PC-9 (cell line): Measurements from ENCODE around the gene MAP9. TPM values are rescaled to one million over a fixed set of nuclear protein-coding genes. Genes with fewer than 3 reads are reported as not detected.

ENCODE experiments used
- BruUV-seq: library from RNA; stranded (reverse); fragments of 400-500 nt; replicated peaks from 2 replicates; lab custom pipeline; 2021; lab: Mats Ljungman, UMichigan
- CTCF ChIA-PET: fragments of 300-600 bp; sonication (Branson Sonifier 250); formaldehyde crosslinking; loops from one replicate; lab custom pipeline; 2022; ENCODE audit warnings: antibody characterized with exemption; lab: Charles Lee
- POLR2A ChIA-PET: fragments of 300-600 bp; sonication (Branson Sonifier 250); formaldehyde crosslinking; loops from one replicate; lab custom pipeline; 2022; ENCODE audit warnings: antibody characterized with exemption; ENCODE audit not compliant: unreplicated experiment; lab: Charles Lee
- DNase-seq, 2 experiments: peaks; one replicate each; pipeline versions ENCODE4 v3.0.0 to v3.0.0-alpha.2; 2015 to 2022; ENCODE audit warnings: mixed read lengths in 1 of 2
- H2AFZ ChIP-seq: fragments of 200-600 bp; sonication (generic); 2 replicates; pipeline ENCODE4 v1.8.1; 2017; ENCODE audit warnings: antibody characterized with exemption
- H3F3A ChIP-seq: fragments of 200-600 bp; sonication (generic); 2 replicates; pipeline ENCODE4 v1.8.1; 2017; ENCODE audit warnings: antibody characterized with exemption, mild to moderate bottlenecking, low read depth; ENCODE audit not compliant: insufficient read depth
- H3K27ac ChIP-seq: fragments of 200-600 bp; sonication (generic); 2 replicates; pipeline ENCODE4 v1.6.1; 2016; ENCODE audit warnings: mixed run types
- H3K27me3 ChIP-seq: fragments of 200-600 bp; sonication (generic); 2 replicates; pipeline ENCODE4 v1.6.1; 2016; ENCODE audit warnings: low read depth, mixed run types; ENCODE audit not compliant: insufficient read depth
- H3K36me3 ChIP-seq: fragments of 200-600 bp; sonication (generic); 2 replicates; pipeline ENCODE4 v1.6.1; 2016; ENCODE audit warnings: low read depth, mixed run types
- H3K4me1 ChIP-seq: fragments of 200-600 bp; sonication (generic); replicated peaks from 2 replicates; pipeline ENCODE4 v1.6.1; 2016; ENCODE audit warnings: mixed run types; ENCODE audit not compliant: insufficient read depth
- H3K4me2 ChIP-seq: fragments of 200-600 bp; sonication (generic); 2 replicates; pipeline ENCODE4 v1.6.1; 2017; ENCODE audit warnings: mixed run types
- H3K4me3 ChIP-seq: fragments of 200-600 bp; sonication (generic); 2 replicates; pipeline ENCODE4 v1.6.1; 2016; ENCODE audit warnings: mixed run types
- H3K79me2 ChIP-seq: fragments of 200-600 bp; sonication (generic); 2 replicates; pipeline ENCODE4 v1.6.1; 2017; ENCODE audit warnings: low read depth, mixed run types
- H3K9me2 ChIP-seq: fragments of 200-600 bp; sonication (generic); 2 replicates; pipeline ENCODE4 v1.8.1; 2017; ENCODE audit warnings: mild to moderate bottlenecking; ENCODE audit not compliant: insufficient read depth
- H3K9me3 ChIP-seq: fragments of 200-600 bp; sonication (generic); 2 replicates; pipeline ENCODE4 v1.8.1; 2016; ENCODE audit warnings: low read depth; ENCODE audit not compliant: insufficient read depth
- H4K20me1 ChIP-seq: fragments of 200-600 bp; sonication (generic); 2 replicates; pipeline ENCODE4 v1.8.1; 2017; ENCODE audit not compliant: insufficient read depth
- EZH2 ChIP-seq: fragments of 200-600 bp; sonication (generic); IDR thresholded peaks from 2 replicates; pipeline ENCODE4 v1.8.0; 2017; ENCODE audit warnings: antibody characterized with exemption, low read depth
- intact Hi-C: fragments of 100-400 bp; cut with micrococcal nuclease; formaldehyde crosslinking; loops from one replicate; pipeline ENCODE4 v1.10.0; 2022; ENCODE audit not compliant: unreplicated experiment
- total RNA-seq: library from RNA; stranded (reverse); gene quantifications from 2 replicates; pipeline ENCODE4 v1.2.3, GENCODE V29; 2021
- TF ChIP-seq, protein P1 (sequence below): fragments of 200-600 bp; sonication (generic); conservative IDR thresholded peaks from 2 replicates; pipeline ENCODE4 v1.6.1; 2017; ENCODE audit warnings: mixed run types, antibody characterized with exemption, mild to moderate bottlenecking, moderate library complexity

Gene MAP9
- total RNA-seq, 1 experiment from 2014 or later = 11.0 TPM

DNA sequence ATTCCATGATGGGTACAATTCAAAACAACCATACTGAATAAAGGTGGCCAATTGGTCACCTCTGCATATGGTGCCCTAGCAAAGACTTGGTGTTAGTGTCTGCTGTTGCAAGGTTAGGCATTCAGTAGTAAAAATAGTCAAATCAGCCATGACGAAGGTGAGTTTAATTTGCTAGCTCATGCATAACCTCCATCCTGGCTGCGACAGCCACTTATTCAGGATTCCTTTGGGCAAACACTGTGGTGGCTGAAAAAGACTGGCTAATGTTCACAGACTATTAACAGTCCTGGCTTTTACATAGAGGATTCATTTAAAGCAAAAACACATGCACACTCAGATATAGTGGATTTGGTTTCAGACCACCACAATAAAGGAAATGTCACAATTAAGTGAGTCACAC lies 34.8 kb upstream of the MAP9 start:
- Histone ChIP-seq H3K9me2 (no peaks in the 10 kb centered on the region), H3F3A (no peaks in the 10 kb centered on the region), H4K20me1 (no peaks in the 10 kb centered on the region), H3K4me2 (no peak overlapping the region), H3K36me3 (no peaks in the 10 kb centered on the region), H2AFZ (no peak overlapping the region), H3K27ac (no peak overlapping the region), H3K4me1 (no peaks in the 10 kb centered on the region), H3K79me2 (no peaks in the 10 kb centered on the region), H3K4me3 (no peak overlapping the region), H3K9me3 (no peaks in the 10 kb centered on the region), H3K27me3 (no peaks in the 10 kb centered on the region)
- BruUV-seq = no TSS peak
- ChIA-PET CTCF (no interaction called here), POLR2A (no interaction called here)
- TF ChIP-seq EZH2 = no peak
- TF ChIP-seq, protein P1, sequence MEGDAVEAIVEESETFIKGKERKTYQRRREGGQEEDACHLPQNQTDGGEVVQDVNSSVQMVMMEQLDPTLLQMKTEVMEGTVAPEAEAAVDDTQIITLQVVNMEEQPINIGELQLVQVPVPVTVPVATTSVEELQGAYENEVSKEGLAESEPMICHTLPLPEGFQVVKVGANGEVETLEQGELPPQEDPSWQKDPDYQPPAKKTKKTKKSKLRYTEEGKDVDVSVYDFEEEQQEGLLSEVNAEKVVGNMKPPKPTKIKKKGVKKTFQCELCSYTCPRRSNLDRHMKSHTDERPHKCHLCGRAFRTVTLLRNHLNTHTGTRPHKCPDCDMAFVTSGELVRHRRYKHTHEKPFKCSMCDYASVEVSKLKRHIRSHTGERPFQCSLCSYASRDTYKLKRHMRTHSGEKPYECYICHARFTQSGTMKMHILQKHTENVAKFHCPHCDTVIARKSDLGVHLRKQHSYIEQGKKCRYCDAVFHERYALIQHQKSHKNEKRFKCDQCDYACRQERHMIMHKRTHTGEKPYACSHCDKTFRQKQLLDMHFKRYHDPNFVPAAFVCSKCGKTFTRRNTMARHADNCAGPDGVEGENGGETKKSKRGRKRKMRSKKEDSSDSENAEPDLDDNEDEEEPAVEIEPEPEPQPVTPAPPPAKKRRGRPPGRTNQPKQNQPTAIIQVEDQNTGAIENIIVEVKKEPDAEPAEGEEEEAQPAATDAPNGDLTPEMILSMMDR = no peak
- intact Hi-C loops = no loop called here
- no peak for DNase-seq

DNA sequence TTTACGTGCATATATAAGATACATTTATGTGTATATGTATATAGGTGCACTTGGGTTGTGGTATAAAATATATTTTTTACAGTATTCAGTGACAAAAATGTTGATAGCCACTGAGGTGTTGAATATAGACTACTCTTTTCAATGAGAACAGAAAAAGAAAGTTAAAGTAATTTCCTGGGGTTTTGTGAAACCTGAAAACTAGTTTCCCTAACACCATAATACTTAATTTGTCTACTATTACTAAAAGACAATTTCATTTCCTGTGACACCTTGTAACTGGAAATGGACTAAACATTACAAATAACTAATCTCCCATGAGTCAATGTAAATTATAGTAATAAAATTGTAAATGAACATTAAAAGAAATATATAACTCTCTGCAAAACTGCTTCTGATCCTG lies 32.0 kb upstream of the MAP9 start:
- H3K27me3 ChIP-seq = no peaks in the 10 kb centered on the region
- no TSS peak for BruUV-seq
- no peaks in the 10 kb centered on the region for H3K79me2 ChIP-seq
- ChIA-PET CTCF (no interaction called here), POLR2A (interaction anchor here (0.6 kb wide), 1 partner anchor 105 kb away, joined by 4 read pairs; no protein-coding TSS in a partner anchor)
- H2AFZ ChIP-seq = no peak overlapping the region
- no peaks in the 10 kb centered on the region for H3K9me3 ChIP-seq
- H3F3A ChIP-seq = no peaks in the 10 kb centered on the region
- H3K4me1 ChIP-seq = no peaks in the 10 kb centered on the region
- no peaks in the 10 kb centered on the region for H3K36me3 ChIP-seq
- DNase-seq = no peak
- H3K4me2 ChIP-seq = no peak overlapping the region
- intact Hi-C loops = no loop called here
- H3K9me2 ChIP-seq = no peaks in the 10 kb centered on the region
- no peaks in the 10 kb centered on the region for H4K20me1 ChIP-seq
- no peak overlapping the region for H3K27ac ChIP-seq
- TF ChIP-seq, protein P1 = no peak
- no peak overlapping the region for H3K4me3 ChIP-seq

DNA sequence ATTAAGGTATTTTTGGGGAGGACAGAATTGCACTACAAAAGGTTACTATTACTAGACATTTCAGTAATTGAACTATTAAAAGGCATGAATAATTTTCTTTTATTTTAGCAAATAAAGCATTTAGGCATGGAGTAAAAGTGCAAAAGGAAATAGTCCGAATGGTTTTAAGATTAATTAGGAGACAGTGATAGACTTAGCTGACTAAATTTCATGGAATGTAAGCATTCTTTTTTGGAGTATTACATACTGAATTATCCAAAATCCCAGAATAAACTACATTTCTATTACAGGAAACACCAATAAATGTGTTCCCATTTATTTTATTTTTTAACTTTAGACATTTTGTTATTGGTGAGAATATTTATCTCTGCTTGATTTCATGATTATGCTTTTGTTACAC lies 30.7 kb upstream of the MAP9 start:
- Histone ChIP-seq H2AFZ (no peak overlapping the region), H3K79me2 (no peaks in the 10 kb centered on the region), H3K27ac (no peak overlapping the region), H3K4me2 (no peak overlapping the region), H3K27me3 (no peaks in the 10 kb centered on the region), H3K4me3 (no peak overlapping the region), H3F3A (no peaks in the 10 kb centered on the region), H3K9me2 (no peaks in the 10 kb centered on the region), H3K9me3 (no peaks in the 10 kb centered on the region), H3K4me1 (no peaks in the 10 kb centered on the region), H3K36me3 (no peaks in the 10 kb centered on the region), H4K20me1 (no peaks in the 10 kb centered on the region)
- ChIA-PET POLR2A (no interaction called here), CTCF (no interaction called here)
- intact Hi-C loops = no loop called here
- no TSS peak for BruUV-seq
- TF ChIP-seq EZH2 = no peak
- TF ChIP-seq, protein P1 = no peak
- no peak for DNase-seq
